ENCODE measurements around the gene CEP43. TPM values are rescaled to one million over a fixed set of nuclear protein-coding genes. Genes with fewer than 3 reads are reported as not detected.

CEP43 gene
- total and polyA plus RNA-seq, 10 donors, result 9.0 to 21.8 (median 14.3) TPM

Small RNA genes within 50 kb of the gene (microRNA-seq; reads per million reads assigned to microRNA genes)
- gene MIR3939, result 0.85 to 1.1 (median 1.1) reads per million in 3 donors

Small RNA genes within 50 kb of the gene (small RNA-seq; reads per million reads assigned to genes)
- gene MIR3939, result 0 to 0.69 (median 0.14) reads per million in 4 donors

Other genes starting within 250 kb of the CEP43 start
- gene RNASET2, start 42.8 kb upstream of the CEP43 start, total RNA-seq, result 100 to 1,000 TPM; 264 to 676 (median 373) TPM
- gene RNASET2, start 42.8 kb upstream of the CEP43 start, polyA plus RNA-seq, result 100 to 1,000 TPM; 242 to 392 (median 245) TPM
- 10 to 100 TPM; 15.5 to 37.0 (median 19.5) TPM for gene CCR6, start 123.7 kb downstream of the CEP43 start, total RNA-seq
- 10 to 100 TPM; 16.1 to 26.9 (median 22.7) TPM for gene CCR6, start 123.7 kb downstream of the CEP43 start, polyA plus RNA-seq
- gene GPR31, start 158.6 kb downstream of the CEP43 start, total RNA-seq, result 1 to 10 TPM in 1 of 7 donors, under 1 TPM in 2, not detected in 4; 0.24 to 1.0 (median 0.94) TPM
- gene GPR31, start 158.6 kb downstream of the CEP43 start, polyA plus RNA-seq, result not detected

All from spleen (tissue), 11 donors.